Posterior vena cava (tissue), 2 donors: Measurements from ENCODE around the gene PAPPA. TPM values are rescaled to one million over a fixed set of nuclear protein-coding genes. Genes with fewer than 3 reads are reported as not detected.

Experiments
- DNase-seq: peaks from one replicate; pipeline ENCODE4 v3.0.0-alpha.2; 2020; ENCODE audit warnings: low spot score
- intact Hi-C, 2 donors: fragments of 100-400 bp; cut with DNase I; formaldehyde crosslinking; loops; one replicate each; pipeline versions ENCODE4 v1.14.1 to v1.14.2; 2022 to 2023
- total RNA-seq, 2 donors: library from RNA; stranded (reverse); fragmentation: NEBNext Ultra II Directional; extraction: Animal tissue kit (Norgen Biotek cat#: 25700); gene quantifications; one replicate each; pipeline ENCODE4 v1.2.1, GENCODE V29; 2021
- donor health status: DM: yes; HTN: yes; CAD: no.
- donor health status: DM: yes; HTN: yes; CAD: no.

Gene PAPPA
- total RNA-seq, 2 donors from 2014 or later, result 9.9 to 15.3 TPM

DNA sequence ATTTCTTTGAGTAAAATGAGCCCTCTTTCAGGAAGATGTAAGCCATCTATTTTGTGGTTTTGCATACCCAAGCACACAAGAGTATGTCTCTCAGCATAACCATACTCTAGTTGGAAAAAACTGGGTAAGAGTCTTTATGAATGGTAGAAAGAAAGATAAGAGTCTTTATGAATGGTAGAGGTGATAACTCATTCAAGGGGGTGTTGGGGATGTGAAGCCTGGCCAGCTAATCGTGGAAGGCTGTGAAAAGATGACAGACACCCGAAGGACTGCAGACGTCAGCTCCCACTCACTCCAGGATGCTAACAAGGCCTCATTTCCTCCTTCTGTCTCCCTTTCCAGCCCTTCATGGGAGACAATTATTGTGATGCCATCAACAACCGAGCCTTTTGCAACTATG lies 228.5 kb downstream of the PAPPA start:
- no peak for DNase-seq
- intact Hi-C loops, result no loop called here

DNA sequence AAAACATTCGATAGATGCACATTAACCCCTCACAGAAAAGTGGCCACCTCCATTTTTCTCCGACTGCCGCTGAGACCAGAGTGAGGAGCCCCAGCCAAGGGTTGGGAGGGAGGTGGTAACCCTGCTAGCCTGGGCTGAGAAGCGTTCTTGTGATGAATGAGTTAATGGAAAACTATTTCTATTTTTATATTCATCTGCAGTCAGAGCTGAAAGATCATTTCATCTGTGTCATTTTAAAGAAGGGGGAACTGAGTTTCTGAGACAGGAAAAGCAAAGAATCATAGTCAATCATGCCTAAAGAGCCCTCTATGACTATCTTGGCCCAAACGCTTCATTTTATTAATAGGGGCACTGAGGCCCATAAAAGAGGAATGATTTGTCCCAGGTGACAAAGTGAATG lies 229.5 kb downstream of the PAPPA start:
- intact Hi-C loops, result no loop called here
- no peak for DNase-seq

GRCh38 chr9:116383936-116384335 lies 230.3 kb downstream of the PAPPA start:
- DNase-seq, result no peak
- intact Hi-C loops, result no loop called here

- intact Hi-C loops, result no loop called here
- no peak for DNase-seq
Measured at GRCh38 chr9:116387934-116388698, 234.5 kb downstream of the PAPPA start.

- no peak for DNase-seq
- intact Hi-C loops, result no loop called here
Measured at GRCh38 chr9:116389541-116390302, 236.1 kb downstream of the PAPPA start.

DNA sequence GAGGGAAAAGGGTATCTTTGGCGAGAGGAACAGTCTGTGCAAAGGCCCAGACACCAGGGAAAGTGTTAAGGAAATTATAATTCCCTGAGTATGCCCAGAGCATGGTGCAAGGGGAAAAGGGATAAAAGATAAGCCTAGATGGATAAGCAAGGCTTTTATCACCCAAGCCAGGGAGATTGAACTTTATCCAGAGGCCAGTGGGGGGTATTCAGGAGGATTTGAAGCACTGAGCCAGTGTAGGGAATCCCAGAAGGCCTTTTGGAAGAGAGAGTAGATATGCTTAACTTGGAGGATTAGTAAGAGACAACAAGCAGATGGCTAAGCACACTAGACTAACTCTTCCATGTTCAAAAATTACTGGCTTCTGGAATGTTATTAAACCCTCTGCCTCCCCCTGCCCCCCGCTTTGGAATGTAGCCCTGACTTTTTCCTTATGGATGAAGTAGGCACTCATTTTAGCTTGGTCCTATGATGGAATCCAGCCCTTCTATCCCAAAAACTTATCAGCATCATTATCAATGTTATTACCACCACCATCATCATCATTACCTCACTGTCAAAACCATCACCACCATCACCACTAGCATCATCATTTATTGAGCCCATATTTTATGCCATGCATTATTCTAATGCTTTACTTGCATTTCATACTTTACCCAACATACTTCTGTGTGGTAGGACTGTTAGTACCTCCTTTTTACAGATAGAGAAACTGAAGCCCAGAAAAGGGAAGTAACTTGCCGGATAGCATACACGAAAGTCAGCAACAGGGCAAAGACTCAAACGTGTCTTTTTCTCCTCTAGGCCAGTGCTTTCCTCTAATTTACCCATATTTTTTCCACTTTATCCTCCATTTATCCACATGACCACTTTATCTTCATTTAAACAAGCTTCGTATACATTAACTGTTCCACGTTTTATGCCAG lies 237.0 kb downstream of the PAPPA start:
- intact Hi-C loops, result no loop called here
- DNase-seq, result no peak

DNA sequence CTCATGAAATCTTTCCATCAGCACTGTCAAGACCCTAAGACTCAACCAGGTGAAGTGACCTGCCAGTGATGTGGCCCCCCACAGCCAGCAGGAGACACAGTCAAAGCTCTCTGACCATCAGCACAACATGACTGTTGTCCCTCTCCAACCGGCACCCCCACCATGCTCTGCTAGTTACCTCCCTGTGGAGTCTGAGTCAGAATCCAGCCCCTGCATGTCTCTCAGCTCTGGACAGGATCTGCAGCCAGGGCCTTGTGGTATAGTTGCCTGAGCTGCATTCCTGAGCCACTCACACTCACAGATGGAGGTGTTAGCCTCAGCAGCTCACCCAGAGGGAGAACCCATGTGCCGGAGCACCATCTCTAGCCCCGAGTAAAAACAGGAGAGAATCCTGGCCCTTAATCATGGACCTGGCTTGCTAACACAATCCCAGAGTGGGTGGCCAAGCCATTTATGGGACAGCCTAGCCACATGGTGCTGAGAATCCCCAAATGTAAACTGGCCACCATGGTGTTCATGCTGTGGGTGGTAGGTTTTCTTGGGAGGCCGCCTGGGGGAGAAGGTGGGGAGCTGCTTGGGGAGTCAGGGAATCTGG lies 237.8 kb downstream of the PAPPA start:
- intact Hi-C loops, result no loop called here
- DNase-seq, result no peak

- intact Hi-C loops, result no loop called here
- DNase-seq, result no peak
Measured at GRCh38 chr9:116393198-116393597, 239.6 kb downstream of the PAPPA start.

GRCh38 chr9:116394070-116394469 lies 240.5 kb downstream of the PAPPA start:
- intact Hi-C loops, result no loop called here
- no peak for DNase-seq

DNA sequence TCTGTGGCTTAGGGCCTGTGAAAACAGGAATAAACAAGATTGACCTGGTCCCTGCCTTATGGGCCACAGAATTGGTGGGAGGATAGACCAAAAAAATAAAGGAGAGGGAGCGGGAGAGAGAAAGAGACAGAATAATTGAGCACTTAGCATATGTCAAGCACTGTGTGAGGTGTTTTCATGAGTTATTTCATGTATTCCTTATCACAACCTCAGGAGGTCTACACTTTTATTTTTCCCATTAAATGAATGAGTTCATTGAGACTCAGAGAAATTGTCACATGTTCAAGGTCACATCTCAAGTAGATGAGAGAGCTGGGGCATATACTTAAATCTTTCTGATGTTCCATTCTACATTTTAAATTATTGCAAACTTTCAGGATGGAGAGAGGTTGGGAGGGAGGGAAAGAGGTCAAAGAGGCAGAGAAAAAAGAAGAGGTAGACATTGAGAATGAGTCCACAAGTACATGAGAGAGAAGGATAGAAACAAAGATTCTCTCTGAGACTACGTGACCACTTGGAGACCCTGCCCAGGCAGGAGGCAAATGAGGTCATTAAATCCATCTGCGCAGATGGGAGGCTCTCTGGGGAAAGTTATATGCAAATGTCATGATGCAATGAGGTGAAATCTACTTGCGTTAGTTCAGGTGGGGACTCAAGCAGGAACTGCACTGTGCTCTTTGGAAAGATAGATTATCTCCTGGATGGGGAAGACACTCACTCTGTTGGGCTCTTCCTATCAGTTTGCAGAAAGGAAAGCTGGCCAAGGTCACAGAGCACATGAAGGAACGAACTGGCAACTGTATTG lies 241.5 kb downstream of the PAPPA start:
- DNase-seq, result no peak
- intact Hi-C loops, result no loop called here

GRCh38 chr9:116395699-116396037 lies 242.1 kb downstream of the PAPPA start:
- intact Hi-C loops, result no loop called here
- no peak for DNase-seq

DNA sequence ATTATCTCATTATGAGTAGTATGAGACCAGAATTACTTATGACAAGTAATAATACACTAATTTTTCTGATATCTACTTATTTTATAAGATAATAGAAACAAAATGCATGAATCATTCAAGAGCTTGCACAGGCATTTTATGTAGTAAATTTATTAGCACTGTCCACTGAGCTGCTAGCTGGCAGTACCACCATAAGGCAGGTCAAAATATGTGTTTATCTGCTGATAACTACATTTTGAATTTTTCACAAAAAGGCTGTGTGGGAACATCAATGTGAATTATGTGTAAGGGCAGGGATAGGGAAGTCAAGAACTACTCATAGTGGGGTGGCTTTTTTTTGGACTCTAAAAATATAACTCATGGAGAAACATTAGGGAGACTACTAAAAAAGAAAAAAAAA lies 249.6 kb downstream of the PAPPA start:
- intact Hi-C loops, result no loop called here
- DNase-seq, result no peak

DNA sequence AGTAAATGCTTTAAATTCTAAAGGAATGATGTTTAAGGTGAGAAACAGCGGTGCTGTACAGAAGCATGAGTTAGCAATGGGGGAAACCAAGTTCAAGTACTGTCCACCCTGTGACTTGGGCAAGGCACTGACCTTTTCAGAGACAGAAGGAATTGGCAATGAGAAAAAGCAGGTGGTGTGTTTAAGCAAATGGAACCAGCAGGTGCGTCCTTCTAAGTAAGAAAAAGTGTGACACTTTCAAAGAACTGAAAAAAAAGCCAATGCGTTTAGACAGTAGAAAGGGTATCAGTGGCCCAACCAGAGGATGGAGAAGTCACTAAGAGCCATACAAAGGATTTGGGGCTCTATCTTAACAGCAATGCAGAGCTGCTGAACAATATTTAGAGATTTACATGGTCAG lies 250.6 kb downstream of the PAPPA start:
- no peak for DNase-seq
- intact Hi-C loops, result no loop called here

DNA sequence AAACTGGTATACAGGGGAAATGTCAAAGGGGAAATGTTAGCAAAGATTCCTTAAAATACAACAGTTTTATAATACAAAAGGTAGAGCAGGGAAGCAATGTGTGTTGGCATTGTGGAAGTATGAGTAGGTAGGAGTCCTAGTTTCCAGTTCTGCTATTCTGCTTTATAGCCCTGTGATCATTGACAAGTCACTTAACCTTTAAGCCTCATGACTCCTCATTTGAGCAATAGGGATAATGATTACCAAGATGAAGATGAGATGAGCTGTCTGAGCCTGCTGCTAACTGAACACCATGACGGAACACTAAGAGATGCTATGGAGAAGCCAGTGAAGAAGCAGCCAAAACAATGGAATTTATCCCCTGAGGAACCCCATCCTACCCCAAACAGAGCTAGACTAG lies 251.7 kb downstream of the PAPPA start:
- intact Hi-C loops, result no loop called here
- no peak for DNase-seq

DNA sequence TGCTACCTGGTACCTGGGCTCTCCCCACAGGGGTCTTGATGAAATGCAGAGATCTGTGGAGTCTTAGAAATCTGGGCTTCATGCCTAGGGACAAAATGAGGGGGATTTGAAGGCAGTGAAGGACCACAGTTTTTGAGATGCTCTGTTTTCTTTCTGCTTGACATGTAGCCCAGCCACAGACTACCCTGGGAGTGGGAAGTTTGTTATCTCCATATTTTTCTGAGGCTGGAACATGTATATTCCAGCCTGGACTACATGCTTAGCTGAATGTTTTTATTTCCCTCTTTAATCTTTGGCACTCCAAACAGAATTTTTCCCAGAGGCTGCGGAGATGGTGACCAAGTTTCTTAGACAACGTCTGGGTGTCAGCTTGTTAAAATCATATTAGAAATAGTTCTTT lies 252.9 kb downstream of the PAPPA start:
- DNase-seq, result no peak
- intact Hi-C loops, result no loop called here

DNA sequence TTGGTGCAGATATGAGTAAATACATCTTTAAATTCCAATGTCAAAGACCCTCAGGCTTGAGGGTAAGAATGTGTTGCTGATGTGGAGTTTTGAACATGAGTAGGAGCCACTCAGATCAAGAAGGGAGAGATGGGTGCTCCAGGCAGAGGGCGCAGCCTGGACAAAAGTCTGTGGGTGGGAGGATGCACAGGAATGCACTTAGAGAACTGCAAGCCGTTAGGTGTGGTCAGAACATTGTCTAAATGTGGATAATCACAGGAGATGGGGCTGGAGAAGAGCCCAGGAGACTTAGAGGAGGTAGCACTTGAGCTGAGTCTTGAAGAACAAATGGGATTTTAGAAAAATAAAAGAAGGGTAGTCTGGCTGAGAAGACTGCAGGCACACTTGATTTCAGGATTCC lies 255.5 kb downstream of the PAPPA start:
- intact Hi-C loops, result no loop called here

DNA sequence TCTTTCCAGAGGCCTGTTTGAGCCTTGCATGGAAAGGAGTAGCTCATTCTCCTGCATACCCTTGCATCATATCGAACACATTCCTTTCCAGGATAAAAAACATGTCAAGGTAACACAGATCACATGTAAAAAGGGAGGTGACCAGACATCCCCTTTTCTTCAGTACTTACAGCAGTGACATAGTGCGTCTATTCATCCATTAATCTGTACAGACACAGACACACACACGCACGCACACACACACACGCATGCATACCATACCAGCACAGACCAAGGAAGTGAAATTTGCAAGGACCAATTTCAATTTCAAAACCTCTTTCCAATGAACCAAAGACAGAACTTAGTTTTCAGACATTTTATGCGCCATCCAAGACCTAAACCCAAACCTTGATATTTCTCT lies 256.0 kb downstream of the PAPPA start:
- intact Hi-C loops, result no loop called here
- DNase-seq, result no peak

More for the DNA sequence above, 255.5 kb downstream of the PAPPA start:
- DNase-seq, result no peak

DNA sequence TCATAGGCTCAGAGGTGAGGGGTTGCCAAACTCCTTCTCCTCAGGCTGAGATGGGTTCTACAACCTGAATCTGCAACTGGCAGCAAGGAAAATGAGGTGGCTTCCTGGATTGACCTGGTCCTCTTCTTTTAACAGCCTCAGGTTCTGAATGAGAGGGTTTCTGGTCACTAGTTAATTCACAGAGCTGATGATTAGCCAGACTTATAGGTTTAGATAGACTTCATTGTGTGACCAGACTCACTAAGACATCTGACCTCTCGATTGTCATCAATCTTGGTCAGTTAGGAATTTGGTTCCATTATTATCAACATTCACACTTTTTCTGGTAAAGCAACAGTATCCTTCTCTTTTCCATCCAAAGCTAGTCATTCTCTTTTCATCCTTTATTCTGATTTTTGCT lies 257.9 kb downstream of the PAPPA start:
- DNase-seq, result no peak
- intact Hi-C loops, result no loop called here

DNA sequence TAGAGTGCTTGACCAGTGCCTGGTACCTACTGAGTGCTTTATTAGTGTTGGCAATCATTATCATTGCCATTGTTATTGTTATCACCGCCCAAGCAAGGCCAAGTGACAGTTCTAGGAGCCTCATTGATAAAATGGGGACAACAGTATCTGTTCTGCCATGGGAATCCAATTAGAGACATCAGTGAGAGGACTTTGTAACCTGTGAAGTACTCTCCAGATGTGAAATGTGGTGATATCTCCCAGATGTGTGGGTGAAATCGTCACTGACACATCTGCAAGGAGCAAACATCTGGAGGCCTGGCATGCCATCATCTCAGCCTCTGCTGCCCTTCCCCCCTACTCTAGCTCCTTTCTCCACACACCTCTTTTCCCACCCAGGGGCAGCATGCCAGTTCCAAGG lies 260.8 kb downstream of the PAPPA start:
- intact Hi-C loops, result no loop called here
- no peak for DNase-seq
